GM12878 (cell line): ENCODE data around the gene STK35. TPM values are rescaled to one million over a fixed set of nuclear protein-coding genes. Genes with fewer than 3 reads are reported as not detected.

ENCODE experiments used
- ATAC-seq: fragments of 200-7000 bp; cut with Tn5 transposase; 3 replicates; pipeline ENCODE4 v1.9.1; 2020; ENCODE audit warnings: mild to moderate bottlenecking, moderate library complexity
- BruUV-seq: library from RNA; stranded (reverse); fragments of 400-500 nt; replicated peaks from 2 replicates; lab custom pipeline; 2021; lab: Mats Ljungman, UMichigan
- CTCF ChIA-PET: fragments of 300-600 bp; sonication (Branson Sonifier 250); formaldehyde crosslinking; extraction: SDS; loops from one replicate; lab custom pipeline; 2021; ENCODE audit warnings: inconsistent platforms; lab: Yijun Ruan, JAX
- POLR2A ChIA-PET: fragments of 350-600 bp; formaldehyde crosslinking; extraction: SDS; loops from one replicate; lab custom pipeline; 2021; ENCODE audit warnings: inconsistent platforms; lab: Charles Lee
- RAD21 ChIA-PET: fragments of 300-600 bp; sonication (Branson Sonifier 250); formaldehyde crosslinking; loops from one replicate; lab custom pipeline; 2023; ENCODE audit warnings: antibody characterized with exemption; ENCODE audit not compliant: unreplicated experiment; lab: Charles Lee
- SMC1A ChIA-PET: fragments of 300-600 bp; sonication (Branson Sonifier 250); formaldehyde crosslinking; loops from one replicate; lab custom pipeline; 2023; ENCODE audit not compliant: unreplicated experiment, uncharacterized antibody; lab: Charles Lee
- DNase-seq: peaks from one replicate; pipeline ENCODE4 v3.0.0-alpha.2; 2011; ENCODE audit warnings: low read depth, low spot score
- FAIRE-seq: peaks from 3 replicates; lab custom pipeline; 2011; peaks lifted over from hg19 to GRCh38; lab: Jason Lieb, UNC
- H2AFZ ChIP-seq: 2 replicates; pipeline ENCODE4 v1.6.0; 2011; ENCODE audit warnings: low read depth, low read length, control low read depth; ENCODE audit not compliant: control insufficient read depth
- H3K27ac ChIP-seq: 2 replicates; pipeline ENCODE4 v1.5.1; 2011; ENCODE audit warnings: control low read depth; ENCODE audit not compliant: control insufficient read depth, insufficient read depth
- H3K27me3 ChIP-seq, 2 experiments: replicated peaks in 1 of 2; 2 replicates each; pipeline versions ENCODE4 v1.6.0 to v1.6.1; 2011; ENCODE audit warnings: low read length in 1 of 2; ENCODE audit not compliant: control insufficient read depth in 2 of 2, insufficient read depth in 2 of 2
- H3K36me3 ChIP-seq, 2 experiments: 2 replicates each; pipeline ENCODE4 v1.5.1; 2011; ENCODE audit warnings: low read length in 1 of 2; ENCODE audit not compliant: control insufficient read depth in 2 of 2, insufficient read depth in 2 of 2
- H3K4me1 ChIP-seq: 2 replicates; pipeline ENCODE4 v1.6.1; 2011; ENCODE audit warnings: mild to moderate bottlenecking, low read length, moderate library complexity, mixed read lengths; ENCODE audit not compliant: control insufficient read depth, insufficient read depth
- H3K4me2 ChIP-seq: 2 replicates; pipeline ENCODE4 v1.6.0; 2011; ENCODE audit warnings: control low read depth; ENCODE audit not compliant: control insufficient read depth, insufficient read depth
- H3K4me3 ChIP-seq: fragments of 200-600 bp; sonication (generic); 2 replicates; pipeline ENCODE4 v1.5.1; 2016
- H3K79me2 ChIP-seq: 2 replicates; pipeline ENCODE4 v1.6.0; 2011; ENCODE audit warnings: low read length; ENCODE audit not compliant: control insufficient read depth, insufficient read depth
- H3K9ac ChIP-seq: 2 replicates; pipeline ENCODE4 v1.8.0; 2011; ENCODE audit warnings: low read length, control low read depth, mixed read lengths; ENCODE audit not compliant: control insufficient read depth, insufficient read depth
- H3K9me3 ChIP-seq: replicated peaks from 3 replicates; pipeline ENCODE4 v1.5.1; 2011; ENCODE audit warnings: mild to moderate bottlenecking, low read length; ENCODE audit not compliant: control insufficient read depth, insufficient read depth
- H4K20me1 ChIP-seq: 2 replicates; pipeline ENCODE4 v1.6.0; 2011; ENCODE audit not compliant: control insufficient read depth, insufficient read depth
- BACH1 ChIP-seq: fragments of 450-650 bp; IDR thresholded peaks from 2 replicates; pipeline ENCODE4 v1.6.1; 2017; ENCODE audit warnings: mild to moderate bottlenecking, borderline replicate concordance
- BCL11A ChIP-seq: IDR thresholded peaks from 2 replicates; pipeline ENCODE4 v1.6.1; 2011; ENCODE audit warnings: low read depth, low read length
- CBFB ChIP-seq: IDR thresholded peaks from 2 replicates; pipeline ENCODE4 v1.6.1; 2016; ENCODE audit warnings: antibody characterized with exemption, low read depth
- CEBPB ChIP-seq, 2 experiments: fragments of 150-350 bp in 1 of 2; IDR thresholded peaks; 2 replicates each; pipeline ENCODE4 v1.6.1; 2012 to 2014; ENCODE audit warnings: low read depth in 2 of 2, low read length in 2 of 2, borderline replicate concordance in 1 of 2, inconsistent platforms in 1 of 2
- CHD1 ChIP-seq: IDR thresholded peaks from 2 replicates; pipeline ENCODE4 v1.6.1; 2012; ENCODE audit warnings: low read depth, low read length, improper control_type of control experiment
- IRF5 ChIP-seq: fragments of 450-650 bp; IDR thresholded peaks from 2 replicates; pipeline ENCODE4 v1.6.1; 2017; ENCODE audit warnings: borderline replicate concordance
- MLLT1 ChIP-seq: fragments of 450-650 bp; IDR thresholded peaks from 2 replicates; pipeline ENCODE4 v1.6.1; 2016; ENCODE audit warnings: mild to moderate bottlenecking
- NFYB ChIP-seq: IDR thresholded peaks from 2 replicates; pipeline ENCODE4 v1.6.1; 2011; ENCODE audit warnings: low read depth, mild to moderate bottlenecking, low read length, improper control_type of control experiment, moderate library complexity; ENCODE audit not compliant: insufficient read depth
- PKNOX1 ChIP-seq: fragments of 450-650 bp; IDR thresholded peaks from 2 replicates; pipeline ENCODE4 v1.6.1; 2016; ENCODE audit warnings: mild to moderate bottlenecking
- POU2F2 ChIP-seq: IDR thresholded peaks from 3 replicates; pipeline ENCODE4 v1.6.1; 2011; ENCODE audit warnings: low read depth, mild to moderate bottlenecking, low read length, borderline replicate concordance
- STAT3 ChIP-seq: IDR thresholded peaks from 2 replicates; pipeline ENCODE4 v1.6.1; 2011; ENCODE audit warnings: low read depth, low read length, improper control_type of control experiment
- ZNF622 ChIP-seq: fragments of 450-650 bp; IDR thresholded peaks from 2 replicates; pipeline ENCODE4 v1.6.1; 2017; ENCODE audit warnings: mild to moderate bottlenecking, inconsistent platforms
- WGBS: methylation state at CpG from one replicate; pipeline ENCODE4 v1.1.6; 2016; ENCODE audit warnings: low lambda C conversion rate; ENCODE audit not compliant: insufficient replicate concordance, insufficient coverage; ENCODE audit errors: missing lambda C conversion rate; 5-methylcytosine and 5-hydroxymethylcytosine counted together
- in situ Hi-C: fragments of 300-500 bp; cut with MboI; formaldehyde crosslinking; loops from 9 replicates; pipeline ENCODE4 v1.14.3; 2018; ENCODE audit warnings: mixed read lengths
- intact Hi-C: fragments of 100-400 bp; cut with micrococcal nuclease; formaldehyde crosslinking; loops from one replicate; pipeline ENCODE4 v1.14.2; 2022; ENCODE audit not compliant: unreplicated experiment
- polyA plus RNA-seq, 11 experiments: library from polyadenylated mRNA; depleted of rRNA in 4 of 11; unstranded in 6 of 11; stranded (reverse) in 5 of 11; fragments of >200 nt; fragmentation: Nextera tagmentation in 4 of 11; fragmentation: Illumina TruSeq in 1 of 11; extraction: Ambion mirVana in 4 of 11; extraction: Trizol in 1 of 11; gene quantifications; 1 replicate in 1 of 11; 2 replicates in 10 of 11; pipeline versions ENCODE4 v1.2.1 to v1.2.3, GENCODE V29; 2011 to 2016; ENCODE audit warnings: inconsistent platforms in 2 of 11, missing spikeins in 2 of 11, low read depth in 1 of 11
- total RNA-seq, 4 experiments: library from RNA; depleted of rRNA in 3 of 4; stranded (reverse); fragments of >200 nt in 3 of 4; fragmentation: Illumina TruSeq in 1 of 4; extraction: Trizol in 1 of 4; gene quantifications; 2 replicates each; pipeline versions ENCODE4 v1.2.1 to v1.2.3, GENCODE V29; 2013 to 2021

The STK35 gene
- total and polyA plus RNA-seq, 10 of the 15 experiments (the other 5 are each of a cell fraction or from before 2014, with no cell fraction given), result 2.9 to 19.4 (median 9.6) TPM

GRCh38 chr20:2141600-2142575, 40.3 kb downstream of the STK35 start:
- in situ Hi-C loops, result no loop called here
- 82% methylated on average over 10 of the region's 10 CpGs for WGBS

More at GRCh38 chr20:2141600-2142575, 40.3 kb downstream of the STK35 start:
- ChIA-PET CTCF (interaction anchor here (1.3 kb wide), 1 partner anchor 135 kb away, joined by 3 read pairs; no protein-coding TSS in a partner anchor), POLR2A (no interaction called here), SMC1A (interaction anchor here (1.4 kb wide), 1 partner anchor 9 kb away, joined by 4 read pairs; no protein-coding TSS in a partner anchor), RAD21 (no interaction called here)
- Histone ChIP-seq H3K4me2 (no peak overlapping the region), H3K36me3 (peaks cover 0 to 18% of the 10 kb centered on the region in 2 experiments; a peak in 3 of 4 replicates), H3K9ac (no peak overlapping the region), H3K9me3 (no peaks in the 10 kb centered on the region), H3K27me3 (no peaks in the 10 kb centered on the region), H3K4me1 (no peaks in the 10 kb centered on the region; the same call in 1 of the 2 replicates), H3K4me3 (no peak overlapping the region), H3K79me2 (no peaks in the 10 kb centered on the region), H2AFZ (no peak overlapping the region), H3K27ac (peak overlapping the region; percentile 18; the same call in 1 of the 2 replicates), H4K20me1 (0 out of 2 replicates have a peak, but pooled peaks cover under 1% of the 10 kb centered on the region)
- TF ChIP-seq IRF5 (no peak), BACH1 (no peak), CEBPB (IDR thresholded peaks at IDR 0.05; ENCODE audit: borderline replicate concordance in 1 of 2, low read depth in 2 of 2, low read length in 2 of 2) (no peak), CBFB (no peak), ZNF622 (no peak), STAT3 (no peak), PKNOX1 (no peak), CHD1 (no peak), BCL11A (no peak), POU2F2 (no peak), NFYB (no peak), MLLT1 (no peak)
- BruUV-seq, result no TSS peak
- intact Hi-C loops, result no loop called here
- ATAC-seq, result no peak
- FAIRE-seq, result no peak
- DNase-seq, result no peak
